ENCODE measurements around the gene WDR38.

- no peak for TF ChIP-seq POLR2A (IDR thresholded peaks at IDR 0.05)
- TF ChIP-seq CTCF (IDR thresholded peaks at IDR 0.05) = no peak
- no peak for TF ChIP-seq EP300 (IDR thresholded peaks at IDR 0.05)
- TF ChIP-seq POLR2AphosphoS5 (IDR thresholded peaks at IDR 0.05) = no peak
Measured at GRCh38 chr9:124805186-124805585, 48.1 kb upstream of the WDR38 start.

Data from sigmoid colon (tissue), 4 donors.